ENCODE measurements around the gene COL2A1. TPM values are rescaled to one million over a fixed set of nuclear protein-coding genes. Genes with fewer than 3 reads are reported as not detected.

Gene COL2A1
- total RNA-seq, 2 experiments from 2014 or later: 0.05 TPM; not detected in 1

DNA sequence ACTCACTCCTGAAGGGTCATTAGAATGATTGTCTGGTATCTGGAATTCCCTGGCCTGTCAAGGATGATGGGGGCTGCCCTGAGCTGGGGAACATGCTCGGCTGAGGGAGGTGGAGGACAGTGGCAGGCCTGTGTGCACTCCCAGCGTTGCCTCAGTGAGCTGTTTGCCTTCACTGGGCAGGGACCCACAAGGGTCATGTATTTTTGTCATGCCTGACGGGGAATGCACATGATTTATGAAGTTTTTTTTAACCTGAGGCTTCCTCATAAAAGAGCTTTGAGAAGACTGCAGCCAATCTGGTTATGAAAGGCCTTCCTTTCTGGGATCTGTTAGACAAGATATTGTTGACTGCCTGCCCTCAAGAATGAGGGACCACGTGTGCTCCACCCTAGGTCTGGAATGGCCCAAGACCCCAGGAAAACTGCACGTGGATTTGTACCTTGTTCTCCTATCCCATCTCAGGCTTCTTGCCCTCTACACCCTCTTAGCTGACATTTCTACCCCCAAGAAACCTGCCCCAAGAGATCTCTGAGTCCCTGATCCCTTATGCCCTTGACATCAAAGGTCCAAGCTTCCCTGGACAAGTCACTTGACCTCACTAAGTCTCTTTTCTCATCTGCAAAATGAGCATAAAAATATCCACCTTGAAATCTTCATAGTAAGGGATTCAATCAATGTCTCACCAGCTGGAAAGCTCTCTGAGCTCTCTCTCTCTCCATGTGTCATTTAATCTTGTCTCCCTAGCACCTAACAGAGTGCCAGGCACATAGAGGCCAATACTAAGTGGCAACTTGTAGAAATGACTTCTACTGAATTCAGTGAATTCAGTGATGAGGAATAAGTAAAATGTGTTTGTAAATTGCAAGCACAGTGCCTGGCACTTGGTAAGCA is 24.5 kb upstream of the COL2A1 start:
- H3K27ac Mint-ChIP-seq: no peak overlapping the region
- no peaks in the 10 kb centered on the region for H3K9me3 Mint-ChIP-seq (ENCODE audit: low read depth)
- intact Hi-C loops (cut with DNase I, micrococcal nuclease): no loop called here
- CTCF ChIA-PET: interaction anchor here (1.2 to 1.8 kb wide), 2 partner anchors 20 to 79 kb away, joined by 3 to 4 read pairs; no protein-coding TSS in a partner anchor
- H3K27me3 Mint-ChIP-seq: no peaks in the 10 kb centered on the region
- no peaks in the 10 kb centered on the region for H3K4me1 Mint-ChIP-seq
- no peak overlapping the region for H3K4me3 Mint-ChIP-seq
- ATAC-seq: no peak
- POLR2A ChIA-PET: no interaction called here
- no peaks in the 10 kb centered on the region for H3K36me3 Mint-ChIP-seq (ENCODE audit: low read depth)
- no peak for DNase-seq

DNA sequence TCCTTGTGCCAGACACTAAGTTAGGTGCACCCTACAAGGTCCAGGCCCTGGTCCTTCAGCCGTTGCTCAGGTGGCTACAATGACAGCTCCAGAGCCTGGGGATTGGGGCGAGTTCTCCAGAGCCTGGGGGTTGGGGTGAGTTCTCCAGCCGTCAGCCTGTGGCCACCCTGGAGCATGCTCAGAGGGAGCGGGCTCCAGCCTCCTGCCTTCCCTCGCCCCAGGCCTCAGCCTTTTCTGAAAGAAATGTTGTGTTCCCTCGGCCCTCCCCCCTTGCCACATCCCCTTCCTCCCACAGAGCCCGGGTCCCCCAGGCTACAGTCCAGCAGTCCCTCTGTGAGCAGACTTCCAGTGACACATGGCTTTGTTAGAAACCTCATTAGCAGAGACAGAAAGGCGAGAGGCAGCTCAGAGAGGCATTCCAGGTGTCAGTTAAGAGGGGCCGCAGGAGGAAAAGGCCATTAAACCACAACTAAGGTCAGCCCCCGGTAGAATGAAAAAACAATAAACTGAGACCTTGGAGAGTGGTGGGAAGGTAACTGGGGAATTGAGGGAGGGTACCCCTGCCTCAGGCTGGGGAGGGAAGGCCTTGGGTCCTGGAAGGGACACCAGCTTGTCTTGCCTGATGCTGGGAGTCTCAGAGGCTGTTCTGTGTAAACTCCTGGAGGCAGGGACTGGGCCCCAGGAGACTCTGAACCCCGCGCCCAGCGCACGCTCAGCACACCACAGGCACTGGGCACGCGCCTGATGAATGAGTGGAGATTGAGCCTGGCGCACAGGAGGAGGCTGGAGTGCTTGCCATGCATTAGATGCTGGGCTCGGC is 23.1 kb upstream of the COL2A1 start:
- CTCF ChIA-PET: interaction anchor here (0.6 kb wide), 1 partner anchor 331 kb away, joined by 3 read pairs; no protein-coding TSS in a partner anchor
- Mint-ChIP-seq H3K27me3 (no peaks in the 10 kb centered on the region), H3K4me1 (no peaks in the 10 kb centered on the region), H3K27ac (no peak overlapping the region), H3K4me3 (no peak overlapping the region), H3K9me3 (ENCODE audit: low read depth) (no peaks in the 10 kb centered on the region), H3K36me3 (ENCODE audit: low read depth) (no peaks in the 10 kb centered on the region)
- intact Hi-C loops (cut with DNase I, micrococcal nuclease): no loop called here
- POLR2A ChIA-PET: no interaction called here
- ATAC-seq (no peak), DNase-seq (no peak)

DNA sequence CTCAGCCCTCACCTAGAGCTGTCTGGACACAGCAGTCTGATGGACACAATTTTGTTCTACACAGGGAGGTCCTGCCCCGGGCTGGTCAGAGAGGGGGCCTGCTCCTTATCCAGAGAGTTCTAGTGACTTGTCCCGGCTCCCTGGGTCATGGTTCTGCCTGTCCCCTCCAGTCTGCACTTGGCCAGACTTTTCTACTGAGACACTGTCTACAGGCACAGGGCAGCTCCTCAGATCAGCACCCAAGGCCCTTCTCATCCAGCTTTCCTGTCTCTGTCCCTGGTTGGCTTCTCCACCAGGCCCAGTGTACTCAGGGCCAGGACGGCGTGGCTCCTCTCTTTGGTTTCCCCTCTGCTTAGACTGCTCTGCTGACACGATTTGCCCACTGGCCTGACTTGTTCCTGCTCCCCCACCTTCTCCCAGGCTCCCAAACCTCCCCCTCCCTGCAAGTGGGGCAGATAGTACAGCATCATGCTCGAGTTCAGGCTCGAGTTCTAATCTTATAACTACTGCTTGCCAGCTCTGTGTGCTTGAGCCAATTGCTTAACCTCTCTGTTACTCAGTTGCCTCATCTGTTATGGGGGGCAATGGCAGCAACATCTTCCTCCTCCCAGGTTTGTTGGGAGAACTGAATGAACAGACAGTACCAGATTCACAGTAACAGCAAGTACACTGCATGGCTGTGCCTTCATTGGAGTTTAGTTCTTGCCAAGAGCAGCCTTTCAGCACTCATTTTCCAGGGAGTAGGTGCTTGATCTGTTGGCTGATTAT is 22.0 kb upstream of the COL2A1 start:
- POLR2A ChIA-PET: no interaction called here
- Mint-ChIP-seq H3K4me3 (no peak overlapping the region), H3K4me1 (no peaks in the 10 kb centered on the region), H3K27me3 (peaks cover 4% of the 10 kb centered on the region), H3K9me3 (ENCODE audit: low read depth) (no peaks in the 10 kb centered on the region), H3K36me3 (ENCODE audit: low read depth) (no peaks in the 10 kb centered on the region), H3K27ac (no peak overlapping the region)
- intact Hi-C loops (cut with DNase I, micrococcal nuclease): no loop called here
- ATAC-seq (no peak), DNase-seq (no peak)
- CTCF ChIA-PET: no interaction called here

DNA sequence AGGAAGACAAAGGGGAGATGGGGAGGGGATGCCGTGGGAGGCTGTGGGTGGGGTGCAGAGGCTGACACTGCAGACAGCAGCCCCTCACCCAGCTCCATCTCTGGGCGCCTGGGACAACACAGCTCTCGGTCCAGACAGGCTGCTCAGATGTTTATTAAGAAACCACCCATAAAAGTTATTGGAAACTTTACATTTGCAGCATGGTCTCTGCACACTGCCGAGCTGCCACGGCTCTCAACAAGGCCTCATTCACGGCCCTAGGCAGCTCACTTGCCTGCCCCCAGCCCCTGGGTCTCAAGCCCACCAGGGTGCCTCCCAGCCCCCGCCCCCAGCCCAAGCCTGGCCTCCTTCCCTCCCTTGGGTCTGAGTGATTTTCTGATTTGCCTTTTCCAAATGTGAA is 21.0 kb upstream of the COL2A1 start:
- no peak overlapping the region for H3K27ac Mint-ChIP-seq
- H3K4me3 Mint-ChIP-seq: no peak overlapping the region
- no peaks in the 10 kb centered on the region for H3K9me3 Mint-ChIP-seq (ENCODE audit: low read depth)
- H3K4me1 Mint-ChIP-seq: no peaks in the 10 kb centered on the region
- ChIA-PET CTCF (no interaction called here), POLR2A (no interaction called here)
- peaks cover 4% of the 10 kb centered on the region for H3K27me3 Mint-ChIP-seq
- H3K36me3 Mint-ChIP-seq (ENCODE audit: low read depth): no peaks in the 10 kb centered on the region
- ATAC-seq (no peak), DNase-seq (no peak)
- intact Hi-C loops (cut with DNase I, micrococcal nuclease): no loop called here

DNA sequence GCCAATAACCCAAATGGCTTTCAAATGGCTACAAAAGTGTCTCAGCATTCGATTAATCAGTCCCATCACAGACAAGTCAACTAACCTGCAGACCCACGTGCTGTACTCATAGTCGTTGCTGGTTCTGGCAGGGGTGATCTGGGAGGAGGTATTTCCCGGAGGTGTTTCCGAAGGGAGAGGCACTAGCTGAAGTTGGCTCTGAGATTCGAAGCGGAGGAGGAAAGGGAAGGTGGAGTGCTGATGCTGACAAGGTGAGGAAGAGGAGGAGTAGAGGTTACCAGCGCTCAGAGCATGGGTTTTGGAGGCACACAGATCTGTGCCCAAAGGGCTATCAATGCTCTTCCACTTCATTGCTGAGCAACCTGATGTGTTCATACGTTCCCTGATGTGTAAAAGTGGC is 20.5 kb upstream of the COL2A1 start:
- CTCF ChIA-PET: no interaction called here
- no peaks in the 10 kb centered on the region for H3K36me3 Mint-ChIP-seq (ENCODE audit: low read depth)
- ATAC-seq: no peak

DNA sequence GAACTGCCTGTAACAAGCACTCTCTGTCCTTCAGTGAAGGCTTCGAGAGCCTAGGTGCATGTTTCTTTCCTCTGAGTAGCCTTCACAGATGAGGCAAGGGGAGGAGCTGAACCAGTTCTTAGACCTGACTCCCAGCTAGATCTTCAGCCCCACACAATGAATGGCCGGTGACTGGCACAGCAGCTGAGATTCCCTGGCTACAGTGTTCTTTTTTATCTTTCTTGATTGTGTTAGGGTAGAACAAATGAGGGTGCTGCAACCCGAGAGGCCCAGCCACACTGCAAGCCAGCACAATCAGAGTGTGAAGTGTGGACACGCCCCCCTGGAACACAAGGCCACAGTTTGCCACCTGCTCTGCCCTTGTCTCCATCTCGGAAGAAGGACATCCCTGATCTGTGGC is 19.1 kb upstream of the COL2A1 start:
- H3K9me3 Mint-ChIP-seq (ENCODE audit: low read depth): no peaks in the 10 kb centered on the region
- H3K4me1 Mint-ChIP-seq: no peaks in the 10 kb centered on the region
- H3K27ac Mint-ChIP-seq: no peak overlapping the region
- ATAC-seq (no peak), DNase-seq (no peak)
- ChIA-PET POLR2A (no interaction called here), CTCF (interaction anchor here (1.8 kb wide), 1 partner anchor 141 kb away, joined by 6 read pairs; no protein-coding TSS in a partner anchor)
- intact Hi-C loops (cut with DNase I, micrococcal nuclease): no loop called here
- no peaks in the 10 kb centered on the region for H3K36me3 Mint-ChIP-seq (ENCODE audit: low read depth)
- no peak overlapping the region for H3K4me3 Mint-ChIP-seq
- H3K27me3 Mint-ChIP-seq: peaks cover 8% of the 10 kb centered on the region

More for the DNA sequence above, 20.5 kb upstream of the COL2A1 start:
- H3K4me3 Mint-ChIP-seq: no peak overlapping the region
- intact Hi-C loops (cut with DNase I, micrococcal nuclease): no loop called here
- no peaks in the 10 kb centered on the region for H3K9me3 Mint-ChIP-seq (ENCODE audit: low read depth)
- no peak for DNase-seq
- H3K4me1 Mint-ChIP-seq: no peaks in the 10 kb centered on the region
- H3K27ac Mint-ChIP-seq: no peak overlapping the region
- H3K27me3 Mint-ChIP-seq: peaks cover 4% of the 10 kb centered on the region
- POLR2A ChIA-PET: no interaction called here

DNA sequence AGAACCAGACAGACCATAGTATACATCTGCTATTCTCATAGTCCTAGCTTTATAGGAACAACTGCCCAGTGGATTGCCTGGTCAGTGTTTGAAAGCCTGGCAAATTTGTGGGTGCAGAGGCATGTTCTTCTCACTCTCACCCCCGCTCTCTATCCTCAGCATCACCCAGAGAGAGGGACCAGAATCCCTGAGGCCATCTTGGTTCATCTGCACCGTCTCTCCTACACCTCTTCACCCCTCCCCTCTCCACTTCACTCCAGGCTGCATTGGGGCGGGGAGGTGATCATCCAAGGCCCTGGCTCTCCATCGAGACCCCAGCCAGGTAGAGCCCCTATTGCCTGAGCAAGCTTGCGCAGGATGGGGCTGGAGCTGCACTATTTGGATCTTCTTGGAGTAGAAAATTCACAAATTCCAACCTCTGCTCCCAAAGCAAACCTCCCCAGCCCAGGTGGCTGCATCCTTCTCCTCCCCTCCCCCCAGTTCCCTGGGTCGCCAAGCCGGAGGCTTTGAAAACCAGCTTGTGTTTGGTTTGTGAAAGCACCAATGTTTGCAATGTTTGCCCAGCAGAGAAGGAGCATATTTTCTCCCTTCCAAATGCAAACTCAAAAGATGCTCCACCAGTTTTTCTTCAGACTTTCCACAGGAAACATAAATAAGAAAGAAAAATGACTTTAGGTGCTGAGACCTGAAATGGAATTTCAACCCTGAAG is 18.6 kb upstream of the COL2A1 start:
- DNase-seq (no peak), ATAC-seq (no peak)
- ChIA-PET CTCF (interaction anchor here (1.8 kb wide), 1 partner anchor 142 kb away, joined by 6 read pairs; no protein-coding TSS in a partner anchor), POLR2A (no interaction called here)
- Mint-ChIP-seq H3K36me3 (ENCODE audit: low read depth) (no peaks in the 10 kb centered on the region), H3K27ac (no peak overlapping the region), H3K4me3 (no peak overlapping the region), H3K9me3 (ENCODE audit: low read depth) (no peaks in the 10 kb centered on the region), H3K27me3 (peaks cover 8% of the 10 kb centered on the region), H3K4me1 (no peaks in the 10 kb centered on the region)
- intact Hi-C loops (cut with DNase I, micrococcal nuclease): no loop called here

DNA sequence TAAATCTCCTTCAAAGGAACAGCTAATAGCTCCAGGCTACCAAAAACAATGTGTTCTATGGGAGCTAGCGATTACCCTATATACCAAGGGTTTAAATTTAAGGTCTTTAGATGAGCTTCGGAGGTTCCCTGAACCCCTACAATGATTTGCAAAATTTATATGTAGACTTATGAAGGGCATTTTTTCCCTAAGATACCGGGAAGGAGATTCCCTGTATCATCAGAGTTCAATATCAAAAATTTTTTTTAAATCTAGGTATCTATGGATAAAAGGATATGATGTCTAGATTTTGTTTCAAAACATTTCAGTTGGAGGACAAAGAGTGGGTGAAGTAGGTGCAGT is 17.9 kb upstream of the COL2A1 start:
- H3K27ac Mint-ChIP-seq: no peak overlapping the region
- intact Hi-C loops (cut with DNase I, micrococcal nuclease): no loop called here
- H3K9me3 Mint-ChIP-seq (ENCODE audit: low read depth): no peaks in the 10 kb centered on the region
- no peaks in the 10 kb centered on the region for H3K36me3 Mint-ChIP-seq (ENCODE audit: low read depth)
- CTCF ChIA-PET: interaction anchor here (1.8 kb wide), 1 partner anchor 142 kb away, joined by 6 read pairs; no protein-coding TSS in a partner anchor
- no peak for DNase-seq
- no peak for ATAC-seq
- H3K27me3 Mint-ChIP-seq: peaks cover 11% of the 10 kb centered on the region
- no peaks in the 10 kb centered on the region for H3K4me1 Mint-ChIP-seq
- POLR2A ChIA-PET: no interaction called here
- H3K4me3 Mint-ChIP-seq: no peak overlapping the region

DNA sequence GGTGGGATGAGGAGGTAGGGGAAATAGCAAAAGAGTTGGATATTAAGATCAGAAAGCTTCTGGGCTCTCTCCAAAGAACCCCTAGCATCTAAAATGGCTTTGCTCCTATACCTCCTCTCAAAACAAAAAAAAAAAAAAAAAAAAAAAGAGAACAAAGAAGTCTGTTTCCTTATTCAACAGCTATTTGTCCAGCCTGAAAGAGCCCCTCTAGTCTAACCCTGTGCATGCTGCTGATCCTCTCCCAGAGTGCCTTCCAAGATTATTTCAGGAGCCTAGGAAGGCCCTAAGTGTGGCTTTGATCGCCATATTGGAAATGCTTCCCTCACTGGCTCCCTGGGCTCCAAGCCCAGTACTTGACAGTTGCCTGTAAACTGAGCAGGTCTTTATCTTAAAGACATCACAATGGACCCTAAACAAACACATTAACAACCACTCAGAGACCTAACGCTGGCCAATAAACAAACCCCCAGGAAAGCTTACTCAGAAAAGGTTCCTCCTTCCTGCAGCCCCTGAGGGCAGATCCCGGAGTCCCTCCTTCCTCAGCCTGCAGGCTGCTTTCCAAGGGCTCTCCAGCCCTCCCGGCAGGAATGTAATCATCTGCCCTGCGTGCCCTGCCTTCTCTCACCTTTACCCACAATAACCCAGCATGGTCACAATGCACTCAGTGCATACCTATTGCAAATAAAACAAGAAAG is 17.4 kb upstream of the COL2A1 start:
- POLR2A ChIA-PET: interaction anchor here (0.6 kb wide), 1 partner anchor 476 kb away, joined by 3 read pairs; no protein-coding TSS in a partner anchor

DNA sequence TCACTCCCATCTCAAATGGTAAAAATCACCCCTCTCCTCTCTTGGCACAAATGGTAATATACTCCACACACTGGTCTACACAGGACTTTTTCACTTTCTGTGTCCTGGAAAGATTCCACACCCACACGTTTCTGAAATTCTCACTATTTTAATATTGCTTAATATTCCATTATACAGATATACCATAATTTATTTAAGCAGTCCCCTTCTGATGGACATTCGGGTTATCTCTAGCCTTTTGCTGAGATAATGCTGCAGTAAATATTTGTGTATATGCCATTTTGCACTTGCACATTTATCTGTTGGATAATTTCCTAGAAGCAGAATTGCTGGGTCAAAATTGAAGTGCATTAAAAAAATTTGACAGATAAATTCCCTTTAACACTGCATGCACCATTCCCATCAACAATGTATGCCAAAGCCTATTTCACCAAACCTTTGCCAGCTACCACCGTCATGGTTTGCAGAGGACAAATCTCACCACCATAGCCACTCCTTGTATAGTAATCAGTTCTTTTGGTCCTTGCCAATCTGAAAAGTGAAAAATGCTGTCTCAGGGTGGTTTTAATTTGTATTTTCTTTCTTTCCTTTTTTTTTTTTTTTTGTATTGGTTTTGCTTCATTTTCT is 15.5 kb upstream of the COL2A1 start:
- Mint-ChIP-seq H3K27me3 (peaks cover 11% of the 10 kb centered on the region), H3K36me3 (ENCODE audit: low read depth) (no peaks in the 10 kb centered on the region), H3K4me1 (no peaks in the 10 kb centered on the region), H3K9me3 (ENCODE audit: low read depth) (no peaks in the 10 kb centered on the region), H3K4me3 (no peak overlapping the region), H3K27ac (no peak overlapping the region)
- ATAC-seq (no peak), DNase-seq (no peak)
- POLR2A ChIA-PET: no interaction called here
- intact Hi-C loops (cut with DNase I, micrococcal nuclease): no loop called here
- CTCF ChIA-PET: no interaction called here

More for the DNA sequence above, 17.4 kb upstream of the COL2A1 start:
- ATAC-seq: no peak
- CTCF ChIA-PET: interaction anchor here (1.8 kb wide), 1 partner anchor 143 kb away, joined by 6 read pairs; no protein-coding TSS in a partner anchor
- intact Hi-C loops (cut with DNase I, micrococcal nuclease): no loop called here
- Mint-ChIP-seq H3K4me1 (no peaks in the 10 kb centered on the region), H3K27ac (no peak overlapping the region), H3K9me3 (ENCODE audit: low read depth) (no peaks in the 10 kb centered on the region), H3K4me3 (no peak overlapping the region), H3K27me3 (peaks cover 11% of the 10 kb centered on the region), H3K36me3 (ENCODE audit: low read depth) (no peaks in the 10 kb centered on the region)
- DNase-seq: no peak
